ENCODE results near the gene SDE2. TPM values are rescaled to one million over a fixed set of nuclear protein-coding genes. Genes with fewer than 3 reads are reported as not detected.
"Not testable (repeated sequence)": the region's sequence is repeated elsewhere in the genome, so short reads cannot be mapped to it uniquely, and the experiment has no call there.

Gene SDE2
- total RNA-seq, 1 donor from 2014 or later = 28.4 TPM

GRCh38 chr1:225944387-225944786 is 54.8 kb downstream of the SDE2 start:
- Mint-ChIP-seq H3K36me3 (ENCODE audit: low read depth) (no peaks in the 10 kb centered on the region), H3K4me1 (ENCODE audit: low read depth) (peaks cover 9% of the 10 kb centered on the region), H3K9me3 (no peaks in the 10 kb centered on the region), H3K4me3 (no peak overlapping the region), H3K27me3 (ENCODE audit: insufficient read depth) (peaks cover 15% of the 10 kb centered on the region), H3K27ac (no peak overlapping the region)
- intact Hi-C loops (cut with micrococcal nuclease) = no loop called here
- no peak for DNase-seq (ENCODE audit: low spot score)

- Mint-ChIP-seq H3K9me3 (no peaks in the 10 kb centered on the region), H3K27me3 (ENCODE audit: insufficient read depth) (peaks cover 15% of the 10 kb centered on the region), H3K4me1 (ENCODE audit: low read depth) (peaks cover 9% of the 10 kb centered on the region), H3K27ac (no peak overlapping the region), H3K36me3 (ENCODE audit: low read depth) (no peaks in the 10 kb centered on the region), H3K4me3 (no peak overlapping the region)
- intact Hi-C loops (cut with micrococcal nuclease) = no loop called here
- no peak for DNase-seq (ENCODE audit: low spot score)
These were observed 55.6 kb downstream of the SDE2 start for GRCh38 chr1:225943582-225943981.

GRCh38 chr1:225942574-225942973 is 56.6 kb downstream of the SDE2 start:
- Mint-ChIP-seq H3K4me3 (no peak overlapping the region), H3K9me3 (no peaks in the 10 kb centered on the region), H3K36me3 (ENCODE audit: low read depth) (no peaks in the 10 kb centered on the region), H3K4me1 (ENCODE audit: low read depth) (peaks cover 9% of the 10 kb centered on the region), H3K27me3 (ENCODE audit: insufficient read depth) (peaks cover 12% of the 10 kb centered on the region), H3K27ac (no peak overlapping the region)
- no peak for DNase-seq (ENCODE audit: low spot score)
- intact Hi-C loops (cut with micrococcal nuclease) = no loop called here

GRCh38 chr1:225941942-225942222 is 57.3 kb downstream of the SDE2 start:
- Mint-ChIP-seq H3K4me1 (ENCODE audit: low read depth) (peaks cover 9% of the 10 kb centered on the region), H3K4me3 (no peak overlapping the region), H3K27ac (no peak overlapping the region), H3K27me3 (ENCODE audit: insufficient read depth) (peaks cover 9% of the 10 kb centered on the region), H3K9me3 (no peaks in the 10 kb centered on the region), H3K36me3 (ENCODE audit: low read depth) (no peaks in the 10 kb centered on the region)
- no peak for DNase-seq (ENCODE audit: low spot score)
- intact Hi-C loops (cut with micrococcal nuclease) = no loop called here

GRCh38 chr1:225941187-225941941 is 57.8 kb downstream of the SDE2 start, which contains the start of gene LEFTY2:
Gene LEFTY2 (minus strand): TSS chr1:225941220. CDS start chr1:225941140, 80 bp downstream.
- Mint-ChIP-seq H3K27me3 (ENCODE audit: insufficient read depth) (peaks cover 9% of the 10 kb centered on the region), H3K4me3 (no peak within 1 kb of the TSS), H3K27ac (no peak within 1 kb of the TSS), H3K36me3 (ENCODE audit: low read depth) (no peaks in the 10 kb centered on the region), H3K4me1 (ENCODE audit: low read depth) (peaks cover 9% of the 10 kb centered on the region), H3K9me3 (no peaks in the 10 kb centered on the region)
- no peak for DNase-seq (ENCODE audit: low spot score)
- intact Hi-C loops (cut with micrococcal nuclease) = no loop called here

GRCh38 chr1:225940385-225941151 is 58.6 kb downstream of the SDE2 start:
- intact Hi-C loops (cut with micrococcal nuclease) = no loop called here
- peaks cover 6% of the 10 kb centered on the region for H3K27me3 Mint-ChIP-seq (ENCODE audit: insufficient read depth)
- no peaks in the 10 kb centered on the region for H3K9me3 Mint-ChIP-seq
- H3K36me3 Mint-ChIP-seq (ENCODE audit: low read depth) = no peaks in the 10 kb centered on the region
- H3K4me3 Mint-ChIP-seq = no peak overlapping the region
- no peak for DNase-seq (ENCODE audit: low spot score)
- H3K4me1 Mint-ChIP-seq (ENCODE audit: low read depth) = peaks cover 9% of the 10 kb centered on the region
- H3K27ac Mint-ChIP-seq = no peak overlapping the region

- H3K4me3 Mint-ChIP-seq; H3K27me3 Mint-ChIP-seq (ENCODE audit: insufficient read depth); H3K36me3 Mint-ChIP-seq (ENCODE audit: low read depth); DNase-seq (ENCODE audit: low spot score); H3K27ac Mint-ChIP-seq; H3K9me3 Mint-ChIP-seq; intact Hi-C loops (cut with micrococcal nuclease); H3K4me1 Mint-ChIP-seq (ENCODE audit: low read depth): not testable (repeated sequence)
These were observed 59.2 kb downstream of the SDE2 start for GRCh38 chr1:225939939-225940310.

GRCh38 chr1:225939097-225939938 is 59.8 kb downstream of the SDE2 start:
- H3K27ac Mint-ChIP-seq; H3K27me3 Mint-ChIP-seq (ENCODE audit: insufficient read depth); intact Hi-C loops (cut with micrococcal nuclease); H3K36me3 Mint-ChIP-seq (ENCODE audit: low read depth); DNase-seq (ENCODE audit: low spot score); H3K4me3 Mint-ChIP-seq; H3K9me3 Mint-ChIP-seq; H3K4me1 Mint-ChIP-seq (ENCODE audit: low read depth): not testable (repeated sequence)

GRCh38 chr1:225937048-225937968 is 61.8 kb downstream of the SDE2 start:
- H3K4me1 Mint-ChIP-seq (ENCODE audit: low read depth) = no peaks in the 10 kb centered on the region
- peaks cover 5% of the 10 kb centered on the region for H3K27me3 Mint-ChIP-seq (ENCODE audit: insufficient read depth)
- H3K27ac Mint-ChIP-seq = no peak overlapping the region
- H3K9me3 Mint-ChIP-seq = no peaks in the 10 kb centered on the region
- intact Hi-C loops (cut with micrococcal nuclease) = no loop called here
- no peak overlapping the region for H3K4me3 Mint-ChIP-seq
- DNase-seq (ENCODE audit: low spot score) = no peak
- H3K36me3 Mint-ChIP-seq (ENCODE audit: low read depth) = no peaks in the 10 kb centered on the region

- no peaks in the 10 kb centered on the region for H3K4me1 Mint-ChIP-seq (ENCODE audit: low read depth)
- H3K36me3 Mint-ChIP-seq (ENCODE audit: low read depth) = no peaks in the 10 kb centered on the region
- H3K9me3 Mint-ChIP-seq = no peaks in the 10 kb centered on the region
- no peak overlapping the region for H3K27ac Mint-ChIP-seq
- no peak overlapping the region for H3K4me3 Mint-ChIP-seq
- intact Hi-C loops (cut with micrococcal nuclease) = no loop called here
- no peak for DNase-seq (ENCODE audit: low spot score)
- H3K27me3 Mint-ChIP-seq (ENCODE audit: insufficient read depth) = peaks cover 3% of the 10 kb centered on the region
These were observed 62.6 kb downstream of the SDE2 start for GRCh38 chr1:225936523-225936922.

- H3K9me3 Mint-ChIP-seq; H3K36me3 Mint-ChIP-seq (ENCODE audit: low read depth); H3K4me1 Mint-ChIP-seq (ENCODE audit: low read depth); intact Hi-C loops (cut with micrococcal nuclease); H3K4me3 Mint-ChIP-seq; DNase-seq (ENCODE audit: low spot score); H3K27me3 Mint-ChIP-seq (ENCODE audit: insufficient read depth); H3K27ac Mint-ChIP-seq: not testable (repeated sequence)
These were observed 63.1 kb downstream of the SDE2 start for GRCh38 chr1:225936086-225936485.

GRCh38 chr1:225934711-225935110 is 64.4 kb downstream of the SDE2 start:
- DNase-seq (ENCODE audit: low spot score) = no peak
- H3K27me3 Mint-ChIP-seq (ENCODE audit: insufficient read depth) = no peaks in the 10 kb centered on the region
- H3K36me3 Mint-ChIP-seq (ENCODE audit: low read depth) = no peaks in the 10 kb centered on the region
- no peaks in the 10 kb centered on the region for H3K9me3 Mint-ChIP-seq
- intact Hi-C loops (cut with micrococcal nuclease) = no loop called here
- no peaks in the 10 kb centered on the region for H3K4me1 Mint-ChIP-seq (ENCODE audit: low read depth)
- H3K27ac Mint-ChIP-seq = no peak overlapping the region
- no peak overlapping the region for H3K4me3 Mint-ChIP-seq

All from activated T-helper 1 cell treated with anti-CD3 and anti-CD28 coated beads, Interleukin-12 subunit alpha, Interleukin-12 subunit beta, Interleukin-2, Interleukin-4 antibody, amounts not matched to agents 30 ng/mL and 10 ng/mL and 1 ng/mL, durations not matched to agents 14 hours and 24 hours and 36 hours (primary cell).